DOHH2 (cell line): Measurements from ENCODE around the gene SRD5A1.

Experiments
- CTCF ChIP-seq: fragments of 200-600 bp; sonication (generic); IDR thresholded peaks from one replicate; pipeline ENCODE4 v1.5.1; 2014; ENCODE audit warnings: antibody characterized with exemption, mild to moderate bottlenecking, low read depth, low read length; ENCODE audit not compliant: poor library complexity, severe bottlenecking
- EZH2phosphoT487 ChIP-seq: fragments of 200-600 bp; sonication (generic); IDR thresholded peaks from 2 replicates; pipeline ENCODE4 v1.6.1; 2017; ENCODE audit warnings: borderline replicate concordance, mild to moderate bottlenecking, antibody characterized with exemption, low read length, moderate library complexity, mixed read lengths

GRCh38 chr5:6597557-6597956 is 35.7 kb upstream of the SRD5A1 start:
- no peak for TF ChIP-seq CTCF
- no peak for TF ChIP-seq EZH2phosphoT487
